WTC11 (cell line): Measurements from ENCODE around the gene CRYBG3. TPM values are rescaled to one million over a fixed set of nuclear protein-coding genes. Genes with fewer than 3 reads are reported as not detected.

Experiments
- ATAC-seq: fragments of 200-7000 bp; cut with Tn5 transposase; 2 replicates; pipeline ENCODE4 v1.10.0; 2021; ENCODE audit warnings: mild to moderate bottlenecking, moderate library complexity
- CTCF ChIA-PET: fragments of 300-600 bp; sonication (Branson Sonifier 250); formaldehyde crosslinking; loops from one replicate; lab custom pipeline; 2021; ENCODE audit warnings: antibody characterized with exemption; lab: Charles Lee
- POLR2A ChIA-PET: fragments of 350-600 bp; sonication (Branson Sonifier 250); formaldehyde crosslinking; loops from one replicate; lab custom pipeline; 2021; ENCODE audit warnings: antibody characterized with exemption; lab: Charles Lee
- DNase-seq: peaks from one replicate; pipeline ENCODE4 v3.0.0; 2021; ENCODE audit warnings: low spot score
- H3K27ac Mint-ChIP-seq: 2 replicates; pipeline ENCODE4 v1.8.0; 2021; ENCODE audit warnings: mixed read lengths
- H3K27me3 Mint-ChIP-seq: 2 replicates; pipeline ENCODE4 v1.8.0; 2021; ENCODE audit warnings: low read depth, mild to moderate bottlenecking, moderate library complexity, mixed read lengths
- H3K36me3 Mint-ChIP-seq: 2 replicates; pipeline ENCODE4 v1.8.0; 2021; ENCODE audit warnings: mixed read lengths
- H3K4me1 Mint-ChIP-seq: 2 replicates; pipeline ENCODE4 v1.8.0; 2022; ENCODE audit warnings: mixed read lengths
- H3K4me3 Mint-ChIP-seq: 2 replicates; pipeline ENCODE4 v1.8.0; 2021; ENCODE audit warnings: mild to moderate bottlenecking, moderate library complexity, mixed read lengths
- H3K9me3 Mint-ChIP-seq: 2 replicates; pipeline ENCODE4 v1.8.0; 2021; ENCODE audit warnings: mixed read lengths
- AR ChIP-seq: fragments of 250-450 bp; sonication (Bioruptor Pico); IDR thresholded peaks from 2 replicates; pipeline ENCODE4 v1.9.0; 2021; ENCODE audit warnings: mild to moderate bottlenecking
- ARID4B ChIP-seq: sonication (generic); formaldehyde crosslinking; IDR thresholded peaks from 2 replicates; pipeline ENCODE4 v1.8.0; 2023; ENCODE audit warnings: missing genetic modification reagents, mild to moderate bottlenecking, borderline replicate concordance
- CTCF ChIP-seq: fragments of 200-600 bp; IDR thresholded peaks from 2 replicates; pipeline ENCODE4 v1.8.0; 2022; ENCODE audit warnings: antibody characterized with exemption
- ESRRA ChIP-seq: sonication (generic); formaldehyde crosslinking; IDR thresholded peaks from 2 replicates; pipeline ENCODE4 v1.8.1; 2022; ENCODE audit warnings: mild to moderate bottlenecking, missing genetic modification reagents, borderline replicate concordance
- HMGXB4 ChIP-seq: sonication (generic); formaldehyde crosslinking; IDR thresholded peaks from 2 replicates; pipeline ENCODE4 v1.8.1; 2023; ENCODE audit warnings: mild to moderate bottlenecking, moderate library complexity, missing genetic modification reagents
- NFYB ChIP-seq: sonication (generic); formaldehyde crosslinking; conservative IDR thresholded peaks from 2 replicates; pipeline ENCODE4 v1.8.0; 2022; ENCODE audit warnings: low read depth, missing genetic modification reagents
- TEAD1 ChIP-seq: sonication (generic); formaldehyde crosslinking; IDR thresholded peaks from 2 replicates; pipeline ENCODE4 v1.8.0; 2022; ENCODE audit warnings: mild to moderate bottlenecking, missing genetic modification reagents
- ZMAT4 ChIP-seq: fragments of 250-450 bp; sonication (Bioruptor Pico); IDR thresholded peaks from 2 replicates; pipeline ENCODE4 v1.9.0; 2021; ENCODE audit warnings: mild to moderate bottlenecking
- ZNF425 ChIP-seq: fragments of 250-450 bp; sonication (Bioruptor Pico); conservative IDR thresholded peaks from 2 replicates; pipeline ENCODE4 v1.9.0; 2021; ENCODE audit warnings: mild to moderate bottlenecking
- ZNF512 ChIP-seq: sonication (generic); formaldehyde crosslinking; IDR thresholded peaks from 2 replicates; pipeline ENCODE4 v1.8.1; 2022; ENCODE audit warnings: missing genetic modification reagents, borderline replicate concordance
- ZSCAN18 ChIP-seq: fragments of 250-450 bp; sonication (Bioruptor Pico); IDR thresholded peaks from 2 replicates; pipeline ENCODE4 v2.1.2; 2022; ENCODE audit warnings: mild to moderate bottlenecking, moderate library complexity
- total RNA-seq: library from RNA; stranded (reverse); gene quantifications from 3 replicates; pipeline ENCODE4 v1.2.3, GENCODE V29; 2021

Gene CRYBG3
- total RNA-seq, 1 experiment from 2014 or later, result 13.6 TPM

GRCh38 chr3:97988784-97989568 is 167.2 kb downstream of the CRYBG3 start:
- ATAC-seq (no peak), DNase-seq (no peak)
- ChIA-PET CTCF (no interaction called here), POLR2A (no interaction called here)
- Mint-ChIP-seq H3K27me3 (no peaks in the 10 kb centered on the region), H3K36me3 (no peaks in the 10 kb centered on the region), H3K4me1 (peaks cover 24% of the 10 kb centered on the region), H3K27ac (no peak overlapping the region), H3K9me3 (peaks cover 10% of the 10 kb centered on the region), H3K4me3 (no peak overlapping the region)
- TF ChIP-seq AR (CRISPR knock-in tag) (no peak), ESRRA (CRISPR knock-in tag) (no peak), ZNF512 (CRISPR knock-in tag) (no peak), ZSCAN18 (CRISPR knock-in tag) (no peak), NFYB (CRISPR knock-in tag) (no peak)

- Mint-ChIP-seq H3K27ac (no peak overlapping the region), H3K4me3 (no peak overlapping the region), H3K27me3 (no peaks in the 10 kb centered on the region), H3K4me1 (peaks cover 29% of the 10 kb centered on the region), H3K36me3 (no peaks in the 10 kb centered on the region), H3K9me3 (peaks cover 10% of the 10 kb centered on the region)
- ChIA-PET POLR2A (interaction anchor here (0.5 kb wide), 1 partner anchor 45 kb away, joined by 3 read pairs; no protein-coding TSS in a partner anchor), CTCF (interaction anchor here (0.6 kb wide), 1 partner anchor 1467 kb away, joined by 3 read pairs; no protein-coding TSS in a partner anchor)
- DNase-seq, result no peak
- no peak for ATAC-seq
- TF ChIP-seq ZNF425 (CRISPR knock-in tag) (no peak), CTCF (no peak), ARID4B (CRISPR knock-in tag) (no peak), ZMAT4 (CRISPR knock-in tag) (no peak), HMGXB4 (no peak), TEAD1 (CRISPR knock-in tag) (no peak)
These were observed 168.9 kb downstream of the CRYBG3 start for GRCh38 chr3:97990624-97991292.
